Activated T-cell treated with anti-CD3 and anti-CD28 coated beads for 4 hours (primary cell): Measurements from ENCODE around the gene C1QTNF8.
A peak's percentile ranks its signal among the peaks of the same experiment; 100 is the strongest.

Experiments used
- DNase-seq: peaks from one replicate; pipeline ENCODE4 v3.0.0-alpha.2; 2020

C1QTNF8 gene

GRCh38 chr16:1055557-1055924, 40.5 kb downstream of the C1QTNF8 start:
- DNase-seq: no peak

- peak; percentile 22 for DNase-seq
These were observed 41.1 kb downstream of the C1QTNF8 start for GRCh38 chr16:1054660-1055556.

GRCh38 chr16:1053700-1054368, 42.2 kb downstream of the C1QTNF8 start:
- DNase-seq: no peak

- no peak for DNase-seq
These were observed 42.9 kb downstream of the C1QTNF8 start for GRCh38 chr16:1053121-1053521.

GRCh38 chr16:1052721-1053120, 43.3 kb downstream of the C1QTNF8 start:
- no peak for DNase-seq

- DNase-seq: no peak
These were observed 44.6 kb downstream of the C1QTNF8 start for GRCh38 chr16:1051446-1051845.

- DNase-seq: no peak
These were observed 45.1 kb downstream of the C1QTNF8 start for GRCh38 chr16:1050921-1051320.

- no peak for DNase-seq
These were observed 45.5 kb downstream of the C1QTNF8 start for GRCh38 chr16:1050516-1050915.

GRCh38 chr16:1049976-1050247, 46.1 kb downstream of the C1QTNF8 start:
- no peak for DNase-seq

- DNase-seq: no peak
These were observed 46.7 kb downstream of the C1QTNF8 start for GRCh38 chr16:1049113-1049975.

- no peak for DNase-seq
These were observed 47.5 kb downstream of the C1QTNF8 start for GRCh38 chr16:1048442-1049112.

GRCh38 chr16:1047801-1048200, 48.2 kb downstream of the C1QTNF8 start:
- no peak for DNase-seq

- DNase-seq: no peak
These were observed 48.9 kb downstream of the C1QTNF8 start for GRCh38 chr16:1047123-1047522.

GRCh38 chr16:1045993-1046911, 49.8 kb downstream of the C1QTNF8 start:
- no peak for DNase-seq

- no peak for DNase-seq
These were observed 50.6 kb downstream of the C1QTNF8 start for GRCh38 chr16:1045310-1045992.

- DNase-seq: no peak
These were observed 51.4 kb downstream of the C1QTNF8 start for GRCh38 chr16:1044460-1045309.

GRCh38 chr16:1043881-1044451, 52.1 kb downstream of the C1QTNF8 start:
- DNase-seq: no peak

- no peak for DNase-seq
These were observed 53.2 kb downstream of the C1QTNF8 start for GRCh38 chr16:1042866-1043265.

- DNase-seq: no peak
These were observed 53.8 kb downstream of the C1QTNF8 start for GRCh38 chr16:1042049-1042744.
